ENCODE measurements around the gene RWDD4.

RWDD4 gene

DNA sequence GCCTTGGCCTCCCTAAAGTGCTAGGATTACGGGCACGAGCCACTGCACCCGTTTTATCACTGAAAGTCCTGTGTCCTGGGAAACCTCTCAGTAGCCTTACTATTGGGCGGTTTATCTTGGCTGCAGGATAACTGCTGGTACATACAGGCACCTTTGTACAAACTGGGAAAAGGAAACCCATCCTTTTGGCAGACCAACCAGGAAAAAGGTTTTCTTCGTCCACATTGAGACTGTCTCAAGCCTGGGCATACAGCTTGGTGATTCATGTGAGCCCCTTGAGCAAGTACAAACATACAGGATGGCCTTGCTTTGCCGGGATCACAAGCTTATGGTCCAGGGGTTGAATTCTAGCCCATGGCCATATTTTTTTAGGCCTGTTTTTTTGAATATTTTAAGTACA, 32.8 kb downstream of the RWDD4 start:
- no peak overlapping the region for H3K4me3 ChIP-seq (ENCODE audit: low read depth, low read length)
- TF ChIP-seq, protein P1, sequence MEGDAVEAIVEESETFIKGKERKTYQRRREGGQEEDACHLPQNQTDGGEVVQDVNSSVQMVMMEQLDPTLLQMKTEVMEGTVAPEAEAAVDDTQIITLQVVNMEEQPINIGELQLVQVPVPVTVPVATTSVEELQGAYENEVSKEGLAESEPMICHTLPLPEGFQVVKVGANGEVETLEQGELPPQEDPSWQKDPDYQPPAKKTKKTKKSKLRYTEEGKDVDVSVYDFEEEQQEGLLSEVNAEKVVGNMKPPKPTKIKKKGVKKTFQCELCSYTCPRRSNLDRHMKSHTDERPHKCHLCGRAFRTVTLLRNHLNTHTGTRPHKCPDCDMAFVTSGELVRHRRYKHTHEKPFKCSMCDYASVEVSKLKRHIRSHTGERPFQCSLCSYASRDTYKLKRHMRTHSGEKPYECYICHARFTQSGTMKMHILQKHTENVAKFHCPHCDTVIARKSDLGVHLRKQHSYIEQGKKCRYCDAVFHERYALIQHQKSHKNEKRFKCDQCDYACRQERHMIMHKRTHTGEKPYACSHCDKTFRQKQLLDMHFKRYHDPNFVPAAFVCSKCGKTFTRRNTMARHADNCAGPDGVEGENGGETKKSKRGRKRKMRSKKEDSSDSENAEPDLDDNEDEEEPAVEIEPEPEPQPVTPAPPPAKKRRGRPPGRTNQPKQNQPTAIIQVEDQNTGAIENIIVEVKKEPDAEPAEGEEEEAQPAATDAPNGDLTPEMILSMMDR (IDR thresholded peaks at IDR 0.05; ENCODE audit: insufficient read depth, low read length, missing control alignments) = no peak
- ChIA-PET CTCF (interaction anchor here (0.8 kb wide), 1 partner anchor 10 kb away, joined by 3 read pairs; no protein-coding TSS in a partner anchor), POLR2A (no interaction called here)
- no peak for DNase-seq (ENCODE audit: low read depth, low spot score)

DNA sequence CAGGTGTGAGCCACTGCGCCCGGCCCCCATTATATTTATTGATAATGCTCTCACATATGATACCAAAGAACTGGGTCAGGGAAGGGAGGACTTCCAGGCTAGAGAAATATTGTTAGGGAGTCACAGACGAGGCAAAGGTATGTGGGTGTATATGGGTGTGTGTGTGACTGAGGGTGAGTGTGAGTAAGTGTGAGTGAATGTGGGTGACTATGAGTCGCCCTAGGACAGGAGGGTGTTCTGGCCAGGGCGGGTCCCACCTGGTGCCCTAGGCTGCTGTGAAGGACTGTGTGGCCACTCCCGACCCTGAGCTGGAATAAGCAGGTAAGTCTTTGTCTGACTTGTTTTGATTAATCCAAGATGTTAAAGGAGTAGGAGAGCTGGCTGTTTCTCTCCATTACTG, 34.4 kb downstream of the RWDD4 start:
- TF ChIP-seq, protein P1 (IDR thresholded peaks at IDR 0.05; ENCODE audit: insufficient read depth, low read length, missing control alignments) = no peak
- CTCF ChIA-PET = no interaction called here
- no peak for DNase-seq (ENCODE audit: low read depth, low spot score)
- POLR2A ChIA-PET = no interaction called here
- no peak overlapping the region for H3K4me3 ChIP-seq (ENCODE audit: low read depth, low read length)

DNA sequence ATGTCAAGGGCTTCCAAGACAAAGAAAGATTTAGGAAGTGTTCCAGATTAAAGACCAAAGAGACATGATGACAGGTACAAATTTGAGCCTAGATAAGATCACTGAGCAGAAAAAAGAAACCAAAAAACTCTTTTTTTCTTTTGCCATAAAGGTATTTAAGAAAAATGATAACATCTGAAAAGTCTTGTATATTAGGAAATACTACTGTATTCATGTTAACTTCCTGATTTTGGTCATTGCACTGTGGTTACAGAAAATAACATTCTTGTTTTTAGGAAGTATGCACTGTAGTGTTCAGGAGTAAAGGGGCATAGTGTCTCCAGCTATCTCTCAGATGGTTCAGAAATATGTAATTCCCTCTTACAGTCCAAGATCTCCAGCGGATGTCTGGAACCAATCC, 37.1 kb downstream of the RWDD4 start:
- TF ChIP-seq, protein P1 (IDR thresholded peaks at IDR 0.05; ENCODE audit: insufficient read depth, low read length, missing control alignments) = no peak
- no peak overlapping the region for H3K4me3 ChIP-seq (ENCODE audit: low read depth, low read length)
- ChIA-PET POLR2A (no interaction called here), CTCF (no interaction called here)
- no peak for DNase-seq (ENCODE audit: low read depth, low spot score)

DNA sequence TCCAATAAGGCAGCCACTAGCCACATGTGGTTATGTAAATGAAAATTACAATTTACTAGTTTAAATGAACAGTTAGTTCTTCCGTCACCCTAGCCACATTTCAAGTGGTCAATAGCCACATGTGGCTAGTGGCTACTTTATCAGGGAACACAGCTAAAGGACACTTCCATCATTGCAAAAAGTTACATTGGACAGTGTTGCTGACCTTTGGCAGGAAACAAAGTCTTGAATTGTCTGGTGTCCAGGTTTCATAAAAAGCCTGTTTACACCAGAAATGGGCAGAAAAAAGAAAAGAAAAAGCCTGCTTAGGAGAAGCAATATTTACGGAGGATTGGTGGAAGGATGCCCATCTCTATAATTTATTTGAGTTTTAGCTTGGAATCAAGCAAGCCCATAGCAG, 38.6 kb downstream of the RWDD4 start:
- H3K4me3 ChIP-seq (ENCODE audit: low read depth, low read length) = no peak overlapping the region
- CTCF ChIA-PET = no interaction called here
- no peak for DNase-seq (ENCODE audit: low read depth, low spot score)
- TF ChIP-seq, protein P1 (IDR thresholded peaks at IDR 0.05; ENCODE audit: insufficient read depth, low read length, missing control alignments) = no peak
- POLR2A ChIA-PET = no interaction called here

DNA sequence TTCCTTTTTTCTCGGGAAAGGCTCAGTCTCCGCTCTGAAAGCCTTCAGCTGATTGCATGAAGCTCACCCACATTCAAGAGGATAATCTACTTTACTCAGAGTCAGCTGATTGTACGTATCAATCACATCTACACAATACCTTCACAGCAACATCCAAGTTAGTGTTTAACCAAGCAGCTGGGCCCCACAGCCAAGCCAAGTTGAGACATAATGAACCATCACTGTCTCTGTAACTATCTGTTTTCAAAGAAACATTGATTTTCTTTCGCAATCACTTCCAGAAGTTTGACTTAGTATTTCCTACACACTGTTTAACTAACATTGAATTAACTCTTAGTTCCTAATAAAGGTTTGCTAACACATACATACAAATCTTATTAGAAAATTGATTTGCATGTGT, 40.3 kb downstream of the RWDD4 start:
- H3K4me3 ChIP-seq (ENCODE audit: low read depth, low read length) = no peak overlapping the region
- POLR2A ChIA-PET = no interaction called here
- DNase-seq (ENCODE audit: low read depth, low spot score) = no peak
- TF ChIP-seq, protein P1 (IDR thresholded peaks at IDR 0.05; ENCODE audit: insufficient read depth, low read length, missing control alignments) = no peak
- CTCF ChIA-PET = no interaction called here

DNA sequence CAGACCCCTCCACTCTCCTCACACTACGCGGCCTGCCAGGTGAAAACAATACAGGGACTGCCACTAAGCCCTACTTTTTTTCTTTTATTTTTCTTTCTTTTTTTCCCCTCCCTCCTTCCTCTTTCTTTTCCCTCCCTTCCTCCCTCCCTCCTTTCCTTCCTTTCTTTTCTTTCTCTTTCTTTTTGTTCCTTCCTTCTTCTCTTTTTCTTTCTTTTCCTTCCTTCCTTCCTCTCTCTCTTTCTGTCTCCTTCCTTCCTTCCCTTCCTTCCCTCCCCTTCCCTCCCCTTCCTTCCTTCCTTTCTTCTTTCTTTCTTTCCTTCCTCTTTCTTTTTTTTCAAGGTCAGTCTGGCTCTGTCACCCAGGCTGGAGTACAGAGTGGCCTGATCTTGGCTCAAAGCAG, 41.9 kb downstream of the RWDD4 start:
- H3K4me3 ChIP-seq (ENCODE audit: low read depth, low read length) = no peak overlapping the region
- no peak for DNase-seq (ENCODE audit: low read depth, low spot score)
- POLR2A ChIA-PET = no interaction called here
- CTCF ChIA-PET = no interaction called here
- TF ChIP-seq, protein P1 (IDR thresholded peaks at IDR 0.05; ENCODE audit: insufficient read depth, low read length, missing control alignments) = no peak

Data from AG04449 (cell line).